ENCODE measurements around the gene CSTF3.
"Not testable (repeated sequence)": the region's sequence is repeated elsewhere in the genome, so short reads cannot be mapped to it uniquely, and the experiment has no call there.

The CSTF3 gene

DNA sequence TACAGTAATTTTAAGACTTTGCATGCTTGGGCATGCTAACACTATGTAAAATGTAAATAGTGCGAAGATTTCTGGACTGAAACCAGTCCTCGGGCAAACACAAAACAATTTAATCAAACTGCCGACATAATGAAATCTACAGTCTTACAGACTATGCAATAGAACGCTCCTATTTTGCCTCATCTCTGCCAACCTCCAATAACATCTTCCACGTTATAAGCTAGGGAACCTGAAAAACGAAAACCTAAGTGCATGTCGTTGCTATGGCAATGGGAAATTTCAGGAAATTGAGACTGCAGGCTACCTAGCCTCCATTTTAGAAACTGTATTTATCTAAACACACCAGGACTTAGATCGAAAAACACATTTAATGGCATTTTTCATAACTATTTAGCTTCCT lies 1.1 kb downstream of the CSTF3 start:
- DNase-seq = no peak

DNA sequence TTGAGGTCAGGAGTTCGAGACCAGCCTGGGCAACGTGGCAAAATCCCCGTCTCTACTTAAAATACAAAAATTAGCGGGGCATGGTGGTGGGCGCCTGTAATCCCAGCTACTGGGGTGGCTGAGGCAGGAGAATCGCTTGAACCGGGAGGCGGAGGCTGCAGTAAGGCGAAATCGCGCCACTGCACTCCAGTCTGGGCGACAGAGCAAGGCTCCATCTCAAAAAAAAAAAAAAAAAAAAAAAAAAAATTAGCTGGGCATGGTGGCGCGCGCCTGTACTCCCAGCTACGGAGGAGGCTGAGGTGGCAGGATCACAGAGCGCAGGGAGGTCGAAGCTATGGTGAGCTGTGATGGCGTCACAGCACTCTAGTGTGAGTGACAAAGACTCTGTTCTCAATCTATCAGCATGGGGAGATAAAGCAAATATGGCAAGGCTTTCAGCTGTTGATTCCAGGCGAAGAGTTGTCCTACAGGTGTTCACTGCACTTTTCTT lies 1.9 kb downstream of the CSTF3 start:
- not testable (repeated sequence) for DNase-seq

DNA sequence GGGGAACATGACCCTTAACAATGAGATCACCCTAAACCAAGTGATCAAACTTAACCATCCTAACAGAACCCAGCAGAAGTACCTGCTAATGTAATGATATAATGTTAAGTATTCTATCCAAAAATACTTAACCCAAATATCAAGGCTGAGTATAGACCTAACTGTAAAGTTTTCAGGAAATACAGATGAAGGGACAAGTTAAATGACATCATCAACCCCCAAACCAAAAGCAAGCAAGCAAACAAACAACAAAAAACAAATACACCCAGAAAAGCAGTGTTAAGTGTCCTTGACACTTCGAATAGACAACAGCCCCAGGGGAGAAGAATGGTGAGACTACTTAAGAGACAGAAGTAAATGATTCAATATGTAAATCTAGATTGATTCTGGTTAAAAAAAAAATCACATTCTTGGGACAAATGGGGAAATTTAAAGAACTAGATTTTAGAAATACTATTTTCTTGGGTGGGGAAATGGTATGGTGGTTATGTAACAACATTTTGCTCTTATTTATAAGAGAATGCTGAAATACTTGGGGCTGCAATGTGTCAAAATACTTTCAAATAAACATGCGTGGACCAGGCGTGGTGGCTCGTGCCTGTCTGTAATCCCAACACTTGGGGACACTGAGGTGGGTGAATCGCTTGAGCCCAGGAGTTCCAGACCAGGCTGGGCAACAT lies 2.5 kb downstream of the CSTF3 start:
- no peak for DNase-seq

DNA sequence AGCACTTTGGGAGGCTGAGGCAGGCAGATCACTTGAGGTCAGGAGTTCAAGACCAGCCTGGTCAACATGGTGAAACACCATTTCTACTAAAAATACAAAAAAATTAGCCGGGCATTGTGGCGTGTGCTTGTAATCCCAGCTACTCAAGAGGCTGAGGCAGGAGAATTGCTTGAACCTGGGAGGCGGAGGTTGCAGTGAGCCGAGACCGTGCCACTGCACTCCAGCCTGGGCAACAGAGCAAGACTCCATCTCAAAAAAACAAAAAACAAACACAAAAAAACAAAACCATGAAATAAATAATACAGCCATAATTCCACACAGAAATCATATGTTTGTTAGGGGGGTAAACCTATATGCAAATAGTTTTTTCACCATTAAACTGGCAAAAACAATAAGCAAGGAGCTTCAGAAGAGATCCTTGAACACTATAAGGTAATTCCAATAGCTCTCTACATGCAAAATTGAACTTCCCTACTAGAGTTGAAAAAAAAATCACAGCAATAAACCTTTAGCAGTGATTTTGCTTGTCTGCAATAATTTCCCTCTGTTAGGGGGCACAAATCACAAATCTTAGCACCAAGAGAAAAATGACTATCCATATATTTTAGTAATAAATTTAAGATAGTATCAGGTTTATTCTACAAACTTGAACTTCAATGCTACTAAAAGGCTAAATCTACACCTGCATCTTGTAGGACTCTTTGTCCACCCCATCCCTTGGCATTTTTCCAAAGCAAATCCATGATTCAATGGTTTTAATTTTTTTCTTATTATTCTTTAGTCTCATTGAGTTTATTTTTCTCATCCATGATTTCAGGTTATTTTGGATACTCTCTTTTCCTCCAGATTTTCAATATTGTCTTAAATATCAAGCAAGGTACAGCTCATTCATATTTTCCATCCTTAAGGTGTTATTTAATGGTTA lies 3.9 kb downstream of the CSTF3 start:
- DNase-seq = no peak

DNA sequence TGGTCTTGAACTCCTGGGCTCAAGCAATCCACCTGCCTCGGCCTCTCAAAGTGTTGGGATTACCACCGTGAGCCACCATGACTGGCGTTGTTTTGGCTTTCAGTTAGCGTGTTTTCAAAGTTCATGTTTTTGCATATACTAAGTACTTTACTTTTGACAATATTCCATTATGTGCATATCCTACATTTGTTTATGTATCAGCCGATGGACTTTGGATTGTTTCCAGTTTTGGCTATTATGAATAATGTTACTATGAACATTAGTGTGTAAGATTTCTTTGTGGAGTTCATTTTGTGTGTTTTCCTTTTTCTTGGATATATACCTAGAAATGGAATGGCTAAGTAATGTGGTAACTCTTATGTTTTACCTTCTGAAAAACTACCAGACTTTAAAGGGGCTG lies 9.9 kb downstream of the CSTF3 start:
- DNase-seq = no peak

DNA sequence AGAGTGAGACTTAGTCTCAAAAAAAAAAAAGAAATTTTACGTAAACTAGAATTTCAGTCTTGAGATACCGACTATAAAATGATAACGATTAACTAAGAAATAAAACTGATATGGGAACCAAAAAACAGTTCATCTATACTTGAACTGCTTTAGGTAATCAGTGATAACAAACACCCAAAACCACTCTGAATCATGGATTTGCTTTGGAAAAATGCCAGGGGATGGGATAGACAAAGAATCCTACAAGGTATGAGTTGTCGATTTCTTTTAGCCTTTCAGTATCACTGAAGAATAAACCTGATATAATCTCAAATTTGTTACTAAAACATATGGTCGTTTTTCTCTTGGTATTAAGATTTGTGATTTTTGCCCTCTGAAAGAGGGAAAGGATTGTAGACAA lies 13.7 kb downstream of the CSTF3 start:
- no peak for DNase-seq

DNA sequence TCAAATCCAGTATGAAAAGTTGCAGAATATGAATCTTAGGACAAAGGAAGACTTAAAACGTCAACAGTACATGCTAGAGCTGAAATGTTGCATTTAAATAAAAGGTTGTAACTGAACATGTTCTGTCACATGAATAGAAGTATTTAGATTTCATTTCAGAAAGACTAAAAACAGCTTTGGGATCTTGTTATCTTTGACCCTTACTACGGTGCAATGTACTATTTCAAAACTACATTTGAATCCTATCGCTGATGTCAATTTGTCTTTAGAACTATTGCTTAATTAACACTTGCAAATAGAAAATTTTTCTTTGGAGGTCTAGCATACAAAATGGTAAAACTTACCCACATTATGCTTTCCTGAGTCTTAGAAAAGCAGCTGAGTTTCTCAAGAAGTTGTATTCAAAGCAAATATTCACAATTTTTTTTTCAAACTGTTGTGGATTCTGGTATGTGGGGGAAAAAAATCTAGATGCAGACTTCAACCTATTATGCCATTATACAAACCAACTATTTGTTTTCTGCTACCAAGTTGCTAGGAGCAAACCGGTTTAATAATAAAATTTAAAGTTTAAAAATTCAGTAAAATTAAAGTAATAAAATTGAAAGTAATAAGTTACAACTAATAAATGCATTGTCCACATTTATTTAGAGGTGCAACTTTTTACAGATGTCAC lies 25.4 kb downstream of the CSTF3 start:
- DNase-seq = no peak

DNA sequence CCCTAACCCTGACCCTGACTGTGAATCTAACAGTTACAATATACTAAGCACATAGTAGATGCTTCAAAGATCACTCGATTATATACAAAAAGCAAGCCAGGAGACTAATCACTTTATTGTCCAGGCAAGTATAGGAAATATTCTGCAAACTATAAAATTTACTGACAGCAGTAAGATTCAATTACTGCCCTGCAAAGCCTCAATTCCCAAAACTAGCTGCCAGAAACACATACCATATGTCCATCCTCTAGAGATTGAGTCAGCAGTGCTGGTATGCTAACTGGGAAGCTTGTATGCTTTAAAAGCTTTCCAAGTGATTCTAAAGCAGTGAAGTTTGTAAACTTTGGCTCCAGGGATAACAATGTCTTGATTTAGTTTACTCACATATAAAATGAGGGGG lies 26.1 kb downstream of the CSTF3 start:
- DNase-seq = no peak

DNA sequence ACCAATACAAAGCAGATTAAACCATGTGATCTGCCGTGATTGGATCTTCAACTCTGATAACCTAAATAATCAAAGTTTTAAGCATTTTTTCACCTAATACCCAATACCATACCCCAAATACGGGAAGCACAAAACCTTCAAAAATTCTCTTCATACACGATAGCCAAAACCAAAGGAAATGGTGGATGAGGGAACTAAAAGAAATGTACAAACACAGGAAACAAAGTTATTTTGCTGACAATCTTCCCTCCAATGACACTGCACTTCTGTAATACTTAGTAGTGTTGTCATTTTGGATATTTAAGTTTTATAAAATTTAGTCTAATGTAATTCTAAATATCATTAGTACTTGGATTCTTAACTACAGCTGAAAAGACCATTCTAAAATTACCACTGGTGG lies 27.0 kb downstream of the CSTF3 start:
- DNase-seq = no peak

DNA sequence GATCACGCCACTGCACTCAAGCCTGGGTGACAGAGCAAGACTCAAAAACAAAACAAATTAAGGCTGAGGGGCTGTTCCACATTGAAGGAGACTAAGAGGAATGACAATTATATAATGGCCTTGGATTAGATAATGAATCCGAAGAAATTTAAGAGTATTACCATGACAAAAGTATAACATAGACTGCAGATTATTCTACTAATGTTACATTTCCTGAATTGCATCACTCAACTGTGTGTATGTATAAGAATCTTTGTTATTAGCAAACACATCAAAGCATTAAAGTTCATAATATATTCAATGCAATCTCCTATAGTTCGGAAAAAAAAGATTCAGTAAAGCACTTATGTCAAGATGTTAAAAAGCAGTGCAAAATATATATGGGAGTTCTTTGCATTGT lies 27.5 kb downstream of the CSTF3 start:
- DNase-seq = no peak

DNA sequence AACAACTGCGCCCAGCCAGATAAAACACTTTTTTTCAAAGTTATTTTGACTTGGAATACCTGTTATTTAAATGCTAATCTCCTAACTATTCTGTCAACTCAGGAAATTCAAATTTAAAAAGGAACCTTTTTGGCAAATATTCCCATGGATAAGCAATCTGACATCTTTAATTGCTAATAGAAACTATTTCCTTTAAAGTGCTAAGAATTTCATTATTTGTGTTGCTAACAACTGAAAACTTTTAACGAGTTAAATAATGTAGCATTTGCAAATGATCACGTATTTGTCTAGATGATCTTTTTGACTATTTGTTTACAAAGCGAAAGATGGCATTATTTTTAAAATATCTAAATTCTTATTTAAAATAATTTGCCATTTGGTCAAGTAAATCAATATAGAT lies 28.8 kb downstream of the CSTF3 start:
- no peak for DNase-seq

DNA sequence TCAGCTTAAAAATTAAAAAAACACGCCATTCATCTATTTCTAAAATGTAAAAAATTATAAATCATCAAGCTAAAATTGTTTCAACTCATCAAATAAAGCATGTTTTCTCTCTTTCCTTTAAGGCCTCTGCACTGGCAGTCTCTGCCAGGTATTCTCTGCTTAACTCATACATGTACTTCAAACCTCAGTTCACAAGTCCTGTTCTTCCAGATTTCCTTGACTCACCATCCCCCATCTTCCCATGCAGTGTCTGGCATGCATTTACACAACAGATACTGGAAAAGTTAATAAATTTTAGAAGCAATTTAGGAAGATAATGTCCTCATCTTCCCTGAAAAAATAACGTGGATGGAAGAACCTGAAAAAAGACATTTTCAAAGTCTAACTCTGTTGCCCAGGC lies 32.5 kb downstream of the CSTF3 start:
- no peak for DNase-seq

DNA sequence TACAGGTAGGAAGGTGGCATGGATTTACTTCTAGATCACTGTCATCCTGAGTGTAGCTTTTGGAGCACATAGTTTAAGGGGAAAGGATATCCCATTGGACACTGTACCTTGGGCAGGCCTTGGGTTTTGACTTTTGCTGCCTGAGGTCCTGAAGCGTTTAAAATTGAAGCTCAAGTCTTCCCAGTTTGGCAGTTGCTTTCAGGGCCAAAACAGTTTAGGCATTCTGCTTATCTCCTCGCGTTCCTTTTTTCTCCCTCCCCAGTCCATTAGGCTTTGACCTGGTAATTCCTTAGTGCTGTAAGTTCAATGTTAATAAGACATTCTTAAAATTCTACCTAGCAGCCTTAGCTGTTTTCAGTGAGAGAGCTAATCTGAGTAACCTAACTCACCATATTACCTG lies 35.7 kb downstream of the CSTF3 start:
- DNase-seq = no peak

DNA sequence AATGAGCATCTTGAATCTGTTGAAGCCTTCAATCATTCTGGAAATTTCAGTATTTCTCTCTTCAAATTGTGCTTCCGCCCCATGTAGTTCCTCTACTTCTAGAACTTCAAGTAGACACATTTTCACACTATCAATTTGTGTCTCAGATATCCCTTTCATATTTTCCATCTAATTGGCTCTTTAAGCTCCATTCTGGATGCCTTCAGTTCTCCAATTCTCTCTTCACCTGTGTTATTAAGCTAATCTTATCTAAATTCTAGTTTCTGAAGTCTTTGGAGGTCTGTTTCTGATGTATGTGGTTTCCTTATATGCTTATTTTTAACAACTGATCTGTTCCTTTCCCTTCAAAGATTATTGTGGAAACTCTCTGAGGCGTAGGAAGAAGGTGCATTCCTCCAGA lies 36.3 kb downstream of the CSTF3 start:
- no peak for DNase-seq

DNA sequence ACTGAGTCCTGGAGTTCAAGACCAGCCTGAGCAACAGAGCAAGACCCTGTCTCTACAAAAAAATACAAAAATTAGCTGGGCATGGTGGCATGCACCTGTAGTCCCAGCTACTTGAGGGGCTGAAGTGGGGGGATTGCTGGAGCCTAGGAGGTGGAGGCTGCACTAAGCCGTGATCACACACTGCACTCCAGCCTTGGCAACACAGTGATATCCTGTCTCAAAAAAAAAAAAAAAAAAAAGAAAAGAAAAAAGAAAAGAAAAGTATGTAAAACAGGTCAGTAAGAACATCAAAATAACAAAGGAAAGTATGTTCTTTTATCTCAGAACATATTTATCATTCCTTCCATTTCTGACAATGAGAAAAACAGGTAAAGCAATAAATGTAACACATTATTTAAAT lies 38.6 kb downstream of the CSTF3 start:
- DNase-seq = not testable (repeated sequence)

DNA sequence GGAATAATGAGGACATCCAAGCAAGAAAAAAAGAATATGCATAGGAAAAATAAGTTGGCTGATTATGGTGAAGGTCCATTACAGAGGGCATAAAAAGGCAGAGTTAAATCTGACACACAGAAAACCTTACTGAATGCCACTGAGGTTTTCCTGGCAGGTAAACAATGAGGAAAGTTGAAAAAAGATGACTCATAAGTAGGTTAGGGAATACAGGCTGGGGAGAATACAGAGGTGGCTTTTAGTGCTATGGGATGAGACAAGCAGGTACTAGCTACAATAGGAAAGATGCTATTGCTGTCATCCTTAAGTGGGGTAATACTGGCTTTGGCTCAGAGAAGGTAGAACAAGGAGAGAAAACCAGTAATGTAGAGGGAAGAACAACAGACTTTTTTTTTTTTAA lies 44.7 kb downstream of the CSTF3 start:
- DNase-seq = no peak

DNA sequence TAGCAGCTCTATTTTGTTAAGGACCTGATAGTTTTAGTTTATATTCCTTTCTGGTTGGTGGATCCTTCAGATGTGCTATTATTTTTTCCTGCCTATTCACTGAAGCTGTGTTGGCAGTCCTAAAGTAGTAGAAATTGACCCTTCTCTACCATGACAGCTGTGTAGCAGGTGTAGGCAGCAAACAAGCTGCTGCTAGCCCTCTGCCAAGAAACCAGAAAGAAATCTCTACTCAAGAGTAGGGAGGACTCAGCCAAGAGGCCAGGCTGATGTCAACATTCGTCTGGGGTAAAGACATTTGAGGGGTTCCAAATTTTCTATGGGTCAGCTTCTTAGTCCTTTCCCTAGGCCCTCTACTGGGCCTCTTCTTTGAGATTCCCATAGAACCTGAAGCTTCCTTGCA lies 51.2 kb downstream of the CSTF3 start:
- no peak for DNase-seq

DNA sequence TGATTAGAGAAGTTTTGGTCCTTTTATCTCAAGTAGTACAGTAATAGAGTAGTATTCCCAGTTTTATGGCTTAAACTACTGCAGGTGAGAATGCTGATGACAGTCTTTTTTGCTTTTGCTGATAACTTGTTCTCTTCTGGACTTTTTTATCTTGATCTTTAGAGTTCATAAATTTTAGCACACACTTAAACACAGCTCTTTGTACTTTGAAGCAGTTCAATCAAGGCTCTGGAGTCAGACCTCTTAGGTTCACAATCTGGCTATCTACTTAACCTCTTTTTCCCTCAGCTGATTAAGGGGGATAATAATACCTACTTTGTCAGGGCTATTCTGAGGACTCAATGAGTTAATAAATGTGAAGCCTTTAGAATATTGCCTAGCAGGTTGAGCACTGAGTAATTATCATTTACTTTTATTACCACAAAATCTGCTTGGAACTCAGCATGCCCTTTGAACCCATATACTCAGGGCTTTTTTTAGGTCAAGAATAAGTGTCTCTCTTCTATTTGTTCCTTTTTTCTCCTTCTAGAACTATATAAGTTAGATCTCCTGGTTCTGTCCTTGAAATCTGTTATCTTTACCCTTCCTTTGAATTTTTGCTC lies 51.9 kb downstream of the CSTF3 start:
- no peak for DNase-seq

DNA sequence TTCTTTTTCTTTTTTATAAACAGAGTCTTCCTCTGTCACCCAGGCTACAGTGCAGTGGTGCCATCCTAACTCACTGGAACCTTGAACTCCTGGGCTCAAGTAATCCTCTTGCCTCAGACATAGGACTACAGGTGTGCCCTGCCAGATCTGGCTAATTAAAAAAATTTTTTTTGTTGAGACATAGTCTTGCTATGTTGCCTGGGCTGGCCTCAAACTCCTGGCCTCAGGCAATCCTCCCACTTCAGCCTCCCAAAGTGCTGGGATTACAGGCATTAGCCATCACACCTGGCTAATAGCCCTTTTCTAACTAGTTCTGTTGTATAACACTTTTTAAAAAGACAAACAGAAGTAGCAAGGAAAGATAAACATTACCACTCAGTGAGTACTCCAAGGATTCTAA lies 57.4 kb downstream of the CSTF3 start:
- DNase-seq = no peak

DNA sequence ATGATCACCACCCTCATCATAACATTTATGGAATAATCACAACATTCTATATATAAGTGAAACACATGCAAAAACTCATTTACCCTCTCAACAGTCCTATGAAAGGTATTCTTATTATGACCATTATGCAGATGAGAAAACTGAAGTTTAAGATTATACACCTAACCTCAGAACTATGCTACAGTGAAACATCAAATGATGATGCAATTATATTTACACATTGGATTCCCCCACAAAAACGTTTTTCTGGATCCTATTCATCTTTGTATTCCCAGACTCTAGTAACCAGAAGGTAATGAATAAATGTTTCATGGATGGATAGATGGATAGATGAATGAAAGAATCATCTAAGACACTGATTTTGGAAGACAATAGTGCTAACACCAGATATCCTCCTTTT lies 67.1 kb downstream of the CSTF3 start:
- no peak for DNase-seq

DNA sequence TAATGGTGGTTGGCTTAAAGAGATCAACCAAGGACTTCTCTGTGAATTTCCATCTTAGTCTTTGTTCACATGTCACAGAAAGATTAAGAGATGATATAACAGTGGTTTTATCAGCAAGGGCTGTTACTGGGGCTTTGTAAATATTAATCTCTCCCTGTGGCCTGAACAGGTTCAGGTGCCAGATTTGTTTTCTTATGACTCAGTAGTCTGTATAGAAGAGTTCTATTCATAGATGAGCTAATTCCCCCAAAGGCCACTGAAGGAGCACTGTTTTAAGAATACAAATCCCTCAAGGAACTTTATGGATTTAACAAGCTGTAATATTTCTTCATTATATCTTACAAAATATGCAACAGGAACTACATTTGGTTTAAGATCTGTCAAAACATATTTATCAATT lies 71.5 kb downstream of the CSTF3 start:
- no peak for DNase-seq

DNA sequence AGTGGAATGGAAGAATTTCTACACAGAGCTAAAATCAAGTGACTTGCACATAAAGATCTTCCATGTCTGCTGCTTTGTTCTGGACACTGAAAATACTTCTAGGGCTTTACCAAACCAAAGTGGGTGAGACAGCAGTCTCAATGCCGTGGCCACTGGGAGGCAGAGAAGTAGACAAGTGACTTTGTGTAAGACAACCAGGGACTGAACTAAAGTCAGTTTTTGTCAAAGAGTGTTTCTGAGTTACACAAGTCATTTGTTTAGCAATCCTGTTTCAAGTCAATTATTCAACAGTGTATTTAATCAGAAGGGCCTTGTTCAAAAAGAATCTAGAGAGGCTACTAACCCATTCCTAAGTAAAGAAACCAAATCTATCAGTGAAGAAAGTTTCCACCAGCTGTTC lies 75.3 kb downstream of the CSTF3 start:
- DNase-seq = no peak

DNA sequence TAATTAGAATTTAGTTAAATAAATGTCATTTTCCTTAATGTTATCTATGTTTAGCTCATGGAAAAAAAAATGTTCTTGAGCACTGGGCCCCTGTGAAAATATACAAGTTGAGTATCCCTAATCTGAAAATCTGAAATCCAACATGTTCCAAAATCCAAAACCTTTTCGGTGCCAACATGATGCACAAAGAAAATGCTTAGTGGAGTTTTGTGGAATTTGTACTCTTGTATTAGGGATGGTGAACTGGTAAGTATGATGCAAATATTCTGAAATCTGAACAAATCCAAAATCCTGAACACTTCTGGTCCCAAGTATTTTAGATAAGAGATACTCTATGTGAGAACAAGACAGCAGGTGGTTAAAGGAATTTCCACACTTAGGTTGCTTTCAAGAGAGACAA lies 77.4 kb downstream of the CSTF3 start:
- DNase-seq = no peak

Measured in GDM1 (cell line).